ENCODE measurements around the gene CATSPER1. TPM values are rescaled to one million over a fixed set of nuclear protein-coding genes. Genes with fewer than 3 reads are reported as not detected.

The CATSPER1 gene
- total and polyA plus RNA-seq, 2 experiments from 2014 or later, result not detected

DNA sequence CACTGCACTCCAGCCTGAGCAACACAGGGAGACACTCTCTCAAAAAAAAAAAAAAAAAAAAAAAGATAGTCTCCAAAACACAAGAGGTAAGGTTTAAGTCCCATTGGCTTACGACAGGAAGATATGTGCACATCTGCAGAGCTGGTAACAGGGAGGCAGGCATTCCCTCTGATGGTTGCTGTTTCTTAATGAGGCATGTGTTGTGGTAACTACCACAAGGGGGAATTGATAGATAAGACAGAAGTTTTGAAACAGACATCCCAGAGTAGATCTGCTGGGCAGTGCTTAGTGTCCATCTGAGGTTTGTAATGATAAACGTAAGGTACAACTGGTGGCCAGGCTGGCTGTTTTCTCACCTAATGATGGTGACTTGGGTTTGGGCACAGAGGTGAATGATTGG lies 29.0 kb downstream of the CATSPER1 start:
- no peaks in the 10 kb centered on the region for H3K9me3 Mint-ChIP-seq
- no peak overlapping the region for H3K4me2 ChIP-seq
- DNase-seq (ENCODE audit: low spot score) (no peak), ATAC-seq (no peak)
- H3K79me2 ChIP-seq (replicated peaks; ENCODE audit: insufficient read depth), result peaks cover 21% of the 10 kb centered on the region
- peaks cover 17% of the 10 kb centered on the region for H3K36me3 ChIP-seq (ENCODE audit: insufficient read depth)
- peaks cover 9% of the 10 kb centered on the region for H3K27me3 Mint-ChIP-seq (ENCODE audit: insufficient read depth, low read depth, poor library complexity)
- H3K4me3 ChIP-seq, result no peak overlapping the region
- H3K36me3 Mint-ChIP-seq (ENCODE audit: low read depth), result peaks cover 50% of the 10 kb centered on the region
- H3K4me1 ChIP-seq (ENCODE audit: insufficient read depth), result peaks cover 4% of the 10 kb centered on the region; the same call in 1 of the 2 replicates
- H3K27ac Mint-ChIP-seq, result no peak overlapping the region
- H3K4me3 Mint-ChIP-seq, result no peak overlapping the region
- no peaks in the 10 kb centered on the region for H3K27me3 ChIP-seq (ENCODE audit: insufficient read depth)
- H3K27ac ChIP-seq (ENCODE audit: low read depth), result no peak overlapping the region
- no peaks in the 10 kb centered on the region for H4K20me1 ChIP-seq (replicated peaks; ENCODE audit: insufficient read depth)
- H3K4me1 Mint-ChIP-seq, result peaks cover 3% of the 10 kb centered on the region
- H3K9me2 ChIP-seq (ENCODE audit: insufficient read depth), result no peaks in the 10 kb centered on the region
- peaks cover 6% of the 10 kb centered on the region; the same call in 1 of the 2 replicates for H3F3A ChIP-seq (replicated peaks; ENCODE audit: low read depth)
- no peak overlapping the region for H2AFZ ChIP-seq
- TF ChIP-seq NANOG (IDR thresholded peaks at IDR 0.05; ENCODE audit: borderline replicate concordance) (no peak), STAT1 (IDR thresholded peaks at IDR 0.05; ENCODE audit: unreplicated experiment) (no peak), CREB1 (CRISPR knock-in tag; IDR thresholded peaks at IDR 0.05; ENCODE audit: low read depth) (no peak), ZNF331 (CRISPR knock-in tag; IDR thresholded peaks at IDR 0.05; ENCODE audit: low read depth) (no peak), CTCF (conservative IDR thresholded peaks at IDR 0.05; ENCODE audit: low read depth in 2 of 2) (no peak), POLR2AphosphoS5 (IDR thresholded peaks at IDR 0.05; ENCODE audit: low read depth) (no peak), JUNB (IDR thresholded peaks at IDR 0.05; ENCODE audit: unreplicated experiment) (no peak), ZNF114 (CRISPR knock-in tag; IDR thresholded peaks at IDR 0.05) (no peak)

GRCh38 chr11:65992056-65992455 lies 34.2 kb downstream of the CATSPER1 start:
- no peak for TF ChIP-seq NANOG (IDR thresholded peaks at IDR 0.05; ENCODE audit: borderline replicate concordance)
- Mint-ChIP-seq H3K4me3 (no peak overlapping the region), H3K4me1 (no peaks in the 10 kb centered on the region), H3K36me3 (ENCODE audit: low read depth) (peaks cover 6% of the 10 kb centered on the region; the same call in 1 of the 3 replicates), H3K27ac (no peak overlapping the region), H3K27me3 (ENCODE audit: insufficient read depth, low read depth, poor library complexity) (peaks cover 5% of the 10 kb centered on the region), H3K9me3 (no peaks in the 10 kb centered on the region)
- Histone ChIP-seq H3K9me2 (ENCODE audit: insufficient read depth) (no peaks in the 10 kb centered on the region), H3K4me2 (no peak overlapping the region), H3K4me3 (no peak overlapping the region), H3K36me3 (ENCODE audit: insufficient read depth) (no peaks in the 10 kb centered on the region), H3F3A (replicated peaks; ENCODE audit: low read depth) (0 out of 2 replicates have a peak, but pooled peaks cover 7% of the 10 kb centered on the region), H4K20me1 (replicated peaks; ENCODE audit: insufficient read depth) (no peaks in the 10 kb centered on the region), H3K27ac (ENCODE audit: low read depth) (no peak overlapping the region), H3K79me2 (replicated peaks; ENCODE audit: insufficient read depth) (no peaks in the 10 kb centered on the region), H3K27me3 (ENCODE audit: insufficient read depth) (no peaks in the 10 kb centered on the region), H3K4me1 (ENCODE audit: insufficient read depth) (no peaks in the 10 kb centered on the region), H2AFZ (no peak overlapping the region)
- DNase-seq (ENCODE audit: low spot score), result no peak
- no peak for ATAC-seq
